AG10803 (cell line): Measurements from ENCODE around the gene AHRR.
A peak's percentile ranks its signal among the peaks of the same experiment; 100 is the strongest.
"Not testable (repeated sequence)": the region's sequence is repeated elsewhere in the genome, so short reads cannot be mapped to it uniquely, and the experiment has no call there.

Experiments used
- DNase-seq: peaks from one replicate; pipeline ENCODE4 v3.0.0; 2010; ENCODE audit warnings: low read depth
- H3K4me3 ChIP-seq: 2 replicates; pipeline ENCODE4 v1.5.1; 2011; ENCODE audit warnings: mild to moderate bottlenecking, low read length, control low read depth
- CTCF ChIP-seq: conservative IDR thresholded peaks from 2 replicates; pipeline ENCODE4 v1.5.1; 2011; ENCODE audit warnings: mild to moderate bottlenecking, low read length, control low read depth, inconsistent platforms

Gene AHRR

GRCh38 chr5:380701-381309, 59.3 kb downstream of the AHRR start:
- TF ChIP-seq CTCF, result 0 out of 2 replicates have a peak, but pooled peaks have one; percentile 12
- no peak overlapping the region for H3K4me3 ChIP-seq
- DNase-seq, result peak; percentile 76

GRCh38 chr5:383066-383465, 61.6 kb downstream of the AHRR start:
- no peak overlapping the region for H3K4me3 ChIP-seq
- no peak for TF ChIP-seq CTCF
- DNase-seq, result no peak

GRCh38 chr5:383621-384020, 62.1 kb downstream of the AHRR start:
- no peak overlapping the region for H3K4me3 ChIP-seq
- DNase-seq, result no peak
- no peak for TF ChIP-seq CTCF

- H3K4me3 ChIP-seq, DNase-seq: not testable (repeated sequence)
Measured at GRCh38 chr5:384576-384975, 63.1 kb downstream of the AHRR start.

GRCh38 chr5:385321-385720, 63.8 kb downstream of the AHRR start:
- no peak for DNase-seq
- no peak overlapping the region for H3K4me3 ChIP-seq
- no peak for TF ChIP-seq CTCF

- no peak for DNase-seq
- H3K4me3 ChIP-seq, result no peak overlapping the region
- TF ChIP-seq CTCF, result no peak
Measured at GRCh38 chr5:386432-387341, 65.2 kb downstream of the AHRR start.

- H3K4me3 ChIP-seq, result no peak overlapping the region
- DNase-seq, result no peak
- no peak for TF ChIP-seq CTCF
Measured at GRCh38 chr5:387491-388265, 66.2 kb downstream of the AHRR start.
